ENCODE data around the gene IRAK1. TPM values are rescaled to one million over a fixed set of nuclear protein-coding genes. Genes with fewer than 3 reads are reported as not detected.

IRAK1 gene
- total RNA-seq, 4 donors from 2014 or later = 36.4 to 53.1 (median 42.8) TPM

- WGBS, 2 donors = 40 to 58% methylated on average over 1 to 9 of the region's 9 CpGs
- H3K4me3 ChIP-seq (replicated peaks in 1 of 3) = no peak overlapping the region
- DNase-seq = no peak
- H3K27me3 ChIP-seq = no peaks in the 10 kb centered on the region
- no peak for TF ChIP-seq POLR2A (IDR thresholded peaks at IDR 0.05)
- no peak for TF ChIP-seq CTCF (IDR thresholded peaks at IDR 0.05)
- peaks cover 26 to 36% of the 10 kb centered on the region in 2 donors for H3K4me1 ChIP-seq
- no peaks in the 10 kb centered on the region for H3K9me3 ChIP-seq
- peaks cover 0 to 6% of the 10 kb centered on the region in 2 donors for H3K36me3 ChIP-seq
- intact Hi-C loops (cut with DNase I) = no loop called here
- no peak overlapping the region for H3K27ac ChIP-seq
Measured at GRCh38 chrX:153968255-153968654, 51.4 kb downstream of the IRAK1 start.

- Histone ChIP-seq H3K36me3 (peaks cover 0 to 6% of the 10 kb centered on the region in 2 donors), H3K27me3 (no peaks in the 10 kb centered on the region), H3K9me3 (no peaks in the 10 kb centered on the region), H3K27ac (no peak overlapping the region), H3K4me3 (replicated peaks in 1 of 3) (no peak overlapping the region), H3K4me1 (peaks cover 26 to 34% of the 10 kb centered on the region in 2 donors)
- no peak for TF ChIP-seq CTCF (IDR thresholded peaks at IDR 0.05)
- no peak for TF ChIP-seq POLR2A (IDR thresholded peaks at IDR 0.05)
- 48 to 65% methylated on average over 8 to 16 of the region's 16 CpGs for WGBS, 2 donors
- no peak for DNase-seq
- intact Hi-C loops (cut with DNase I) = no loop called here
Measured at GRCh38 chrX:153967536-153968224, 52.0 kb downstream of the IRAK1 start.

- intact Hi-C loops (cut with DNase I) = no loop called here
- H3K4me3 ChIP-seq (replicated peaks in 1 of 3) = no peak overlapping the region
- 35 to 86% methylated on average over 4 to 7 of the region's 14 CpGs for WGBS, 2 donors
- H3K27ac ChIP-seq = no peak overlapping the region
- TF ChIP-seq CTCF (IDR thresholded peaks at IDR 0.05) (no peak), POLR2A (IDR thresholded peaks at IDR 0.05) (no peak)
- no peaks in the 10 kb centered on the region for H3K27me3 ChIP-seq
- no peaks in the 10 kb centered on the region for H3K9me3 ChIP-seq
- peaks cover 26 to 34% of the 10 kb centered on the region in 2 donors for H3K4me1 ChIP-seq
- DNase-seq = no peak
- H3K36me3 ChIP-seq = peaks cover 4 to 10% of the 10 kb centered on the region in 2 donors
Measured at GRCh38 chrX:153966841-153967535, 52.7 kb downstream of the IRAK1 start.

GRCh38 chrX:153966283-153966688 lies 53.4 kb downstream of the IRAK1 start:
- peaks cover 26 to 34% of the 10 kb centered on the region in 2 donors for H3K4me1 ChIP-seq
- no peak overlapping the region for H3K4me3 ChIP-seq (replicated peaks in 1 of 3)

More at GRCh38 chrX:153966283-153966688, 53.4 kb downstream of the IRAK1 start:
- peak; percentile 48 to 60 for DNase-seq
- H3K27me3 ChIP-seq = no peaks in the 10 kb centered on the region
- TF ChIP-seq POLR2A (IDR thresholded peaks at IDR 0.05) = no peak
- TF ChIP-seq CTCF (IDR thresholded peaks at IDR 0.05) = no peak
- WGBS, 2 donors = 52 to 55% methylated on average over 8 of the region's 15 CpGs
- intact Hi-C loops (cut with DNase I) = no loop called here
- H3K36me3 ChIP-seq = peaks cover 11 to 17% of the 10 kb centered on the region in 2 donors
- H3K9me3 ChIP-seq = no peaks in the 10 kb centered on the region
- H3K27ac ChIP-seq = no peak overlapping the region
